ENCODE results near the gene USP7.

USP7 gene

DNA sequence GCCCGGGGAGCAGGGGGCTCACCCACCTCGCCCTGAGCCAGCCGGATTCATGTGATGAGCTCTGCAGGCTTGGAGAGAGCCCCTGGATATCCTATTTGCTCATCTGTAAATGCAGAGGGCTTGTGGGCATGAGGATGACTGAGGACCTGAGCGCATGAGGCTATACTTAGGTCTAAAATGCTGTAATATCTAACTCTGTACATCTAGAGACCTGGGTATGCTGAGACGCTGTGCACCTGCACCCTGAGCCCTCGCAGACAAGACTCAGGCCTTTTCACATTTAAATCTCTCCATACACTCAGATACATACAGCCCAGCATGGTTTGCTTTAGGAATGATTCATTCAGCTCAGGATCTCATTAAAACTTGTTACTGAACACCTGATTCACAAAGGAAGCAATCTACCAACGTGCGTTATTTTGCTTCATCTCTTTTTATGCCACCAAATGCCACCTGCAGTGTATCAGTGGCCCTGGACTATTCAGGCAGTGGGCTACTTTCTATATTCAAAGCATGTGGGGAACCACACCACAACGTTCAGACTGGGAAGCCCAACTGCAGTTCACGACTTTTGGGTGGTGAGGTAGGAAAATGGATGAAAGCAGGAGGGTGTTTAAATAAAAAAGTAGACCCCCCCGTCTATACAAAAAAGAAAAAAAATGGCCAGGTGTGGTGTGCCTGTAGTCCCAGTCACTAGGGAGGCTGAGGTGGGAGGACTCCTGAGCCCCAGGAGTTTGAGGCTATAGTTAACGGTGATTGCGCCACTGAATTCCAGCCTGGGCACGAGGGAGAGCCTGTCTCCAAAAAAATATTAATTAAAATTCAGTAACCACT lies 12.0 kb downstream of the USP7 start:
- DNase-seq (no peak), ATAC-seq (peak; percentile 71)
- peak overlapping the region; percentile 75 for H3K27ac Mint-ChIP-seq
- no peaks in the 10 kb centered on the region for H3K9me3 Mint-ChIP-seq
- H3K4me3 Mint-ChIP-seq = no peak overlapping the region
- H3K4me1 Mint-ChIP-seq = peaks cover 92% of the 10 kb centered on the region
- no peaks in the 10 kb centered on the region for H3K36me3 Mint-ChIP-seq (ENCODE audit: low read depth)
- no peaks in the 10 kb centered on the region for H3K27me3 Mint-ChIP-seq

DNA sequence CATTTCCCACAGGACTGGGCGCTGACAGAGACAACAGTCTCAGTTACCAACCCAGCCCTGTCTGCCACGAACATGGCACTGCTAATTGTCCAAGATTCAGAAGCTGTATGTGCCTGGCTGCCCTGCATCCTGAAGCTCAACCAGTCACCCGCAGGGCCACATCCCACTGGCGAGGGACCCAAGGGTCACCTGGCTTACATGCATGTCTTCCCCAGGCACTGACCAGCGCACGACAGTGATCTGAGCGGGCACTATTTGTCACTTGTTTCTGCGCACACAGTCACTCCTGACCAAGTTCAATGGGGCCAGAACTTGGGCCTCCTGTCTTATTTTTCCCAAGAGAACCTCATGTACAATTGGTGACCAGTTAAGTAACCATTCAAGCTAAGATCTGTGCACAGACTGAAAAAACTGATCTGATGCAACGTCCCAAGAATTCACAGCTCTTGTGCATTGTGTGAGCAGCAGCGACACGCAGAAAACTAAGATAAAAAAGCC lies 13.1 kb downstream of the USP7 start:
- Mint-ChIP-seq H3K4me1 (peaks cover 92% of the 10 kb centered on the region), H3K9me3 (no peaks in the 10 kb centered on the region), H3K27me3 (no peaks in the 10 kb centered on the region), H3K27ac (no peak overlapping the region), H3K4me3 (peak overlapping the region; percentile 8), H3K36me3 (ENCODE audit: low read depth) (no peaks in the 10 kb centered on the region)
- DNase-seq (no peak), ATAC-seq (no peak)

GRCh38 chr16:8949536-8950418 lies 13.9 kb downstream of the USP7 start:
- Mint-ChIP-seq H3K4me3 (peak overlapping the region; percentile 21), H3K27me3 (no peaks in the 10 kb centered on the region), H3K27ac (peak overlapping the region; percentile 66), H3K36me3 (ENCODE audit: low read depth) (no peaks in the 10 kb centered on the region), H3K4me1 (peaks cover 92% of the 10 kb centered on the region), H3K9me3 (no peaks in the 10 kb centered on the region)
- ATAC-seq (no peak), DNase-seq (no peak)

DNA sequence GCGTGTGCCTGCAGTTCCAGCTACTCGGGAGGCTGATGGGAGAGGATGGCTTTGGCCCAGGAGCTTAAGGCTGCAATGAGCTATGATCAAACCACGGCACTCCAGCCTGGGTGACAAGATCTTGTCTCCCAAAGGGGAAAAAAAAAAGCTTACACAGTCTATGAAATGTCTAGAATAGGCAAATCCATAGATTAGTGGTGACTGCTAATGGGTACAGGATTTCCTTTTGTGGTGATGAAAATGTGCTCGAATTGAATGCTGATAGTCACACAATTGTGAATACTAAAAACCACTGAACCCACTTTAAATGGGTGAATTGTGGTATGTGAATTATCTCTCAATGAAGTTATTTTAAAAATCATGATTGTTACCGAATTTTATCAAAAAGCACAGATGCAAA lies 14.9 kb downstream of the USP7 start:
- ATAC-seq (peak; percentile 22), DNase-seq (no peak)
- peaks cover 95% of the 10 kb centered on the region for H3K4me1 Mint-ChIP-seq
- no peaks in the 10 kb centered on the region for H3K9me3 Mint-ChIP-seq
- no peaks in the 10 kb centered on the region for H3K27me3 Mint-ChIP-seq
- peak overlapping the region; percentile 66 for H3K27ac Mint-ChIP-seq
- H3K36me3 Mint-ChIP-seq (ENCODE audit: low read depth) = no peaks in the 10 kb centered on the region
- peak overlapping the region; percentile 24 for H3K4me3 Mint-ChIP-seq

- Mint-ChIP-seq H3K27ac (peak overlapping the region; percentile 66), H3K4me1 (peaks cover 100% of the 10 kb centered on the region), H3K36me3 (ENCODE audit: low read depth) (no peaks in the 10 kb centered on the region), H3K4me3 (no peak overlapping the region), H3K9me3 (no peaks in the 10 kb centered on the region), H3K27me3 (no peaks in the 10 kb centered on the region)
- DNase-seq (no peak), ATAC-seq (no peak)
Observed at GRCh38 chr16:8948069-8948593, 15.6 kb downstream of the USP7 start.

DNA sequence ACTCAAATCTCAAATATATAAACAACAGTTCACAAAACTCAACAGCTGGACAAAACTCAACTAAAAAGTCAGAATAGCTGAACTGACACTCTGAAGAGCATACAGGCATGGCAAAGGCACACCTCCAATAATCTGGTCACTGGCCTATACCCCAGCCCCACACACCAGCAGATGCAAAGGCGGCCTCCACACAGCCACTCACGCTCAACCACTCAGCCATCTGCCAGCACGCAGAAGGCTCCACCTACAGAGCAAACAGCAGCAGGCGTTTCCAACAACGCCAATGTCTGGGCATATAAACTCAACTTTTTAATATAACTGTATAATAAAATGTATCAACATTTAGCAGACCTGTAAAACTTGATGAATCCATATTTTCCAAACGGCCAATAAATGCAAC lies 17.2 kb downstream of the USP7 start:
- Mint-ChIP-seq H3K36me3 (ENCODE audit: low read depth) (no peaks in the 10 kb centered on the region), H3K4me3 (no peak overlapping the region), H3K27me3 (no peaks in the 10 kb centered on the region), H3K9me3 (no peaks in the 10 kb centered on the region), H3K4me1 (peaks cover 99% of the 10 kb centered on the region), H3K27ac (no peak overlapping the region)
- ATAC-seq (no peak), DNase-seq (no peak)

- no peak for ATAC-seq
- Mint-ChIP-seq H3K27me3 (no peaks in the 10 kb centered on the region), H3K27ac (no peak overlapping the region), H3K36me3 (ENCODE audit: low read depth) (peaks cover 2% of the 10 kb centered on the region), H3K4me1 (peaks cover 99% of the 10 kb centered on the region), H3K4me3 (no peak overlapping the region), H3K9me3 (no peaks in the 10 kb centered on the region)
- DNase-seq = no peak
Observed at GRCh38 chr16:8945626-8946296, 17.9 kb downstream of the USP7 start.

- peaks cover 98% of the 10 kb centered on the region for H3K4me1 Mint-ChIP-seq
- no peaks in the 10 kb centered on the region for H3K27me3 Mint-ChIP-seq
- no peak overlapping the region for H3K4me3 Mint-ChIP-seq
- DNase-seq (no peak), ATAC-seq (peak; percentile 55)
- H3K36me3 Mint-ChIP-seq (ENCODE audit: low read depth) = peaks cover 3% of the 10 kb centered on the region
- H3K27ac Mint-ChIP-seq = peak overlapping the region; percentile 71
- H3K9me3 Mint-ChIP-seq = no peaks in the 10 kb centered on the region
Observed at GRCh38 chr16:8943966-8944759, 19.5 kb downstream of the USP7 start.

DNA sequence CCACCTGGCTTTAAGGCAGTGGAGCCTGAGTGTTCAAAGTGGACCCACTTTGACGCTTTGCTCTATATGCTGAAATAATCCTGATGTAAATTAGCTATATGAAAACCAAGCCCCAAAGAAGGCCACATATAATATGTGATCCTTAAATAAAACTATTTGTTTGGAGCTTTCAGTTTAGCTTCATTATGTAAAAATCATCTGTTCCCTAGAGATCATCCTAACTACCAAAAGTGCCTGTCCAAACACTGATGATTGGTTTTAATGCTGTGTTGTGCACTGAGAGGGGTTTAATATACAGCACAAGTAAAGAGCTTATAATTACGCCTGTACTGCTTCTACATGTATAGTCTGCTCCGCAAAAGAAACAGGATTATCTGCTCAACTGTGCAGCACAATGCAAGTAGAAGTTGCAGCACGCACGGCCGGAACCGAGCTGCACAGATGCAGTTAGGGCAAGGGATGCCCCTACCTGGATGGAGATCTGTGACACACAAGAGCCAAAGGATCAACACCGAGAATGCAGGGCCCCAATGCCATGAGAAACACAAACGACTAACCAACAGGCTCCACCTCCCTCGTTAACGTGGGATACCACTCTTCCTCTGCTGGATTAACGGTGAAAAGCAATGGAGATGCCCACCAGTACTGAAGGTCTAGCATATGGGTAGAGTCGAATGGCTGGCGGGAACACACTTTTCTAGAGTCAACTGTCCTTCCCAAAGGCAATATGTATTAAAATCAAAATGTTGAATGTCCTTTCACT lies 20.5 kb downstream of the USP7 start:
- Mint-ChIP-seq H3K9me3 (no peaks in the 10 kb centered on the region), H3K27ac (no peak overlapping the region), H3K4me3 (no peak overlapping the region), H3K27me3 (no peaks in the 10 kb centered on the region), H3K36me3 (ENCODE audit: low read depth) (peaks cover 4% of the 10 kb centered on the region), H3K4me1 (peaks cover 98% of the 10 kb centered on the region)
- DNase-seq (no peak), ATAC-seq (no peak)

DNA sequence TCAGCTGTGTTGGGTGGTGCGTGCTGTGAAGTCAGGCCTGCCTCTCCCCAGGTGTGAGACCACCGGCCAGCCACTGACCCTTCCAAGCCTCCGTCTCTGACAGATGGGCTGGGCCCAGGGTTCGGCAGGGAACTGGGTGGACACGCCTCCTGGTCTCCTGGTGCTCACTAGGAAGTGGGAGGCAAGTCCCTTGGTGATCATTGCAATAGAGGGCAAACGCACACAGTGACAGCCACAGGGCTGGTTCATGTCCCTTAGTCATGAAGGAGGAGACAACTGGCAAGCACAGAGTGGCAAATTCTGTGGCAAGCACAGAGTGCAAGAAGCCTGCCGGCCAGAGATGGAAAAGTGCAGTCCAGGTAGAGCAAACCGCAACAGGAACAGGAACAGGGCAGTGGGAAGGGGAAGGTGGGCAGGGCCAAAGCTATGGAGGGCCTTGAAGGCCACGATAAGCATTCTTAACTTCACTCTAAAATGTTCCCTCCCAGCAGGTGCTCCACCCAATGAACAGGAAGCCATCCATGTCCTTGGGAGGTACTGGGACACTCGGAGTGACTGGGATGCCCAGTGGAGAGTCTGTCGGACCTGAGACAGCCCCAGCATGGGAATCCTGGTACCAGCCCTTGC lies 21.9 kb downstream of the USP7 start:
- no peaks in the 10 kb centered on the region for H3K27me3 Mint-ChIP-seq
- no peaks in the 10 kb centered on the region for H3K9me3 Mint-ChIP-seq
- ATAC-seq = no peak
- H3K36me3 Mint-ChIP-seq (ENCODE audit: low read depth) = peaks cover 4% of the 10 kb centered on the region
- H3K4me3 Mint-ChIP-seq = no peak overlapping the region
- DNase-seq = no peak
- peaks cover 98% of the 10 kb centered on the region for H3K4me1 Mint-ChIP-seq
- no peak overlapping the region for H3K27ac Mint-ChIP-seq

GRCh38 chr16:8937803-8938202 lies 25.9 kb downstream of the USP7 start:
- no peaks in the 10 kb centered on the region for H3K27me3 Mint-ChIP-seq
- H3K9me3 Mint-ChIP-seq = no peaks in the 10 kb centered on the region
- peaks cover 84% of the 10 kb centered on the region for H3K4me1 Mint-ChIP-seq
- ATAC-seq = no peak
- H3K27ac Mint-ChIP-seq = peak overlapping the region; percentile 34
- H3K4me3 Mint-ChIP-seq = no peak overlapping the region
- no peak for DNase-seq
- peaks cover 4% of the 10 kb centered on the region for H3K36me3 Mint-ChIP-seq (ENCODE audit: low read depth)

GRCh38 chr16:8936421-8936820 lies 27.3 kb downstream of the USP7 start:
- ATAC-seq (peak; percentile 99), DNase-seq (peak; percentile 77)
- H3K36me3 Mint-ChIP-seq (ENCODE audit: low read depth) = peaks cover 4% of the 10 kb centered on the region
- no peaks in the 10 kb centered on the region for H3K27me3 Mint-ChIP-seq
- H3K9me3 Mint-ChIP-seq = no peaks in the 10 kb centered on the region
- H3K4me3 Mint-ChIP-seq = no peak overlapping the region
- H3K27ac Mint-ChIP-seq = peak overlapping the region; percentile 71
- peaks cover 82% of the 10 kb centered on the region for H3K4me1 Mint-ChIP-seq

- Mint-ChIP-seq H3K9me3 (no peaks in the 10 kb centered on the region), H3K27ac (peak overlapping the region; percentile 49), H3K4me3 (no peak overlapping the region), H3K27me3 (no peaks in the 10 kb centered on the region), H3K36me3 (ENCODE audit: low read depth) (peaks cover 3% of the 10 kb centered on the region), H3K4me1 (peaks cover 81% of the 10 kb centered on the region)
- peak; percentile 18 for ATAC-seq
- DNase-seq = no peak
Observed at GRCh38 chr16:8935989-8936388, 27.7 kb downstream of the USP7 start.
